Subcutaneous adipose tissue (tissue), 4 donors: ENCODE data around the gene CDON. TPM values are rescaled to one million over a fixed set of nuclear protein-coding genes. Genes with fewer than 3 reads are reported as not detected.

Experiments used
- CTCF ChIP-seq: fragments of 450-650 bp; IDR thresholded peaks from one replicate; pipeline ENCODE4 v1.5.1; 2016; ENCODE audit warnings: low read depth, mild to moderate bottlenecking, control low read depth, antibody characterized with exemption, moderate library complexity
- total RNA-seq, 4 donors: library from RNA; depleted of rRNA; stranded (reverse); fragments of >200 nt; gene quantifications; one replicate each; pipeline ENCODE4 v1.1.0, GENCODE V29; 2016

Gene CDON
- total RNA-seq, 4 donors from 2014 or later = 16.7 to 30.0 (median 20.3) TPM

GRCh38 chr11:125955856-125956255 is 106.8 kb downstream of the CDON start:
- TF ChIP-seq CTCF = no peak

GRCh38 chr11:125954945-125955640 is 107.6 kb downstream of the CDON start:
- no peak for TF ChIP-seq CTCF

GRCh38 chr11:125954123-125954944 is 108.3 kb downstream of the CDON start:
- no peak for TF ChIP-seq CTCF

- TF ChIP-seq CTCF = no peak
Observed at GRCh38 chr11:125953401-125953935, 109.2 kb downstream of the CDON start.

- no peak for TF ChIP-seq CTCF
Observed at GRCh38 chr11:125952973-125953372, 109.7 kb downstream of the CDON start.

- TF ChIP-seq CTCF = no peak
Observed at GRCh38 chr11:125952559-125952958, 110.1 kb downstream of the CDON start.

- no peak for TF ChIP-seq CTCF
Observed at GRCh38 chr11:125951731-125952130, 110.9 kb downstream of the CDON start.
